Glutamatergic neuron (in vitro differentiated cells): ENCODE data around the gene CCDC32. TPM values are rescaled to one million over a fixed set of nuclear protein-coding genes. Genes with fewer than 3 reads are reported as not detected.

Experiments
- DNase-seq: peaks from one replicate; pipeline ENCODE4 v3.0.0; 2022
- H3K27ac Mint-ChIP-seq: one replicate; pipeline ENCODE4 v1.8.0; 2020; ENCODE audit warnings: mild to moderate bottlenecking, mixed read lengths, inconsistent platforms; ENCODE audit not compliant: unreplicated experiment
- H3K27me3 Mint-ChIP-seq: one replicate; pipeline ENCODE4 v1.8.0; 2020; ENCODE audit warnings: mild to moderate bottlenecking, moderate library complexity, mixed read lengths, inconsistent platforms; ENCODE audit not compliant: unreplicated experiment
- H3K36me3 Mint-ChIP-seq: one replicate; pipeline ENCODE4 v1.8.0; 2020; ENCODE audit warnings: mild to moderate bottlenecking, mixed read lengths, inconsistent platforms; ENCODE audit not compliant: unreplicated experiment
- H3K4me1 Mint-ChIP-seq: one replicate; pipeline ENCODE4 v1.8.0; 2020; ENCODE audit warnings: mild to moderate bottlenecking, low read depth, mixed read lengths, inconsistent platforms; ENCODE audit not compliant: unreplicated experiment
- H3K4me3 Mint-ChIP-seq: one replicate; pipeline ENCODE4 v1.8.0; 2020; ENCODE audit warnings: mild to moderate bottlenecking, mixed read lengths, inconsistent platforms; ENCODE audit not compliant: unreplicated experiment
- H3K9me3 Mint-ChIP-seq: one replicate; pipeline ENCODE4 v1.8.0; 2020; ENCODE audit warnings: mild to moderate bottlenecking, moderate library complexity, mixed read lengths, inconsistent platforms; ENCODE audit not compliant: unreplicated experiment
- long read RNA-seq: library from polyadenylated mRNA; unstranded; transcript quantifications from one replicate; pipeline ENCODE4 v2.0.0, GENCODE V29; 2020; ENCODE audit not compliant: unreplicated experiment
- total RNA-seq: library from RNA; stranded (reverse); fragmentation: NEBNext Ultra II Directional; extraction: Animal tissue kit (Norgen Biotek cat#: 25700); gene quantifications from one replicate; pipeline ENCODE4 v1.2.1, GENCODE V29; 2021; ENCODE audit not compliant: unreplicated experiment
- TF ChIP-seq, protein P1 (sequence below): fragments of 200-600 bp; sonication (generic); IDR thresholded peaks from one replicate; pipeline ENCODE4 v1.5.0; 2021; ENCODE audit not compliant: partially characterized antibody, unreplicated experiment

The CCDC32 gene, protein sequence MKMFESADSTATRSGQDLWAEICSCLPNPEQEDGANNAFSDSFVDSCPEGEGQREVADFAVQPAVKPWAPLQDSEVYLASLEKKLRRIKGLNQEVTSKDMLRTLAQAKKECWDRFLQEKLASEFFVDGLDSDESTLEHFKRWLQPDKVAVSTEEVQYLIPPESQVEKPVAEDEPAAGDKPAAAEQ
- total RNA-seq = 21.4 TPM
- long read RNA-seq, transcript CCDC32-202 (4 exons, 1,519 nt) = major isoform, 6 of 13 reads
- long read RNA-seq, partial matches to known transcripts = 1 of 13 reads
- long read RNA-seq, other reads (novel, unspliced or antisense) = 3 of 13 reads

DNA sequence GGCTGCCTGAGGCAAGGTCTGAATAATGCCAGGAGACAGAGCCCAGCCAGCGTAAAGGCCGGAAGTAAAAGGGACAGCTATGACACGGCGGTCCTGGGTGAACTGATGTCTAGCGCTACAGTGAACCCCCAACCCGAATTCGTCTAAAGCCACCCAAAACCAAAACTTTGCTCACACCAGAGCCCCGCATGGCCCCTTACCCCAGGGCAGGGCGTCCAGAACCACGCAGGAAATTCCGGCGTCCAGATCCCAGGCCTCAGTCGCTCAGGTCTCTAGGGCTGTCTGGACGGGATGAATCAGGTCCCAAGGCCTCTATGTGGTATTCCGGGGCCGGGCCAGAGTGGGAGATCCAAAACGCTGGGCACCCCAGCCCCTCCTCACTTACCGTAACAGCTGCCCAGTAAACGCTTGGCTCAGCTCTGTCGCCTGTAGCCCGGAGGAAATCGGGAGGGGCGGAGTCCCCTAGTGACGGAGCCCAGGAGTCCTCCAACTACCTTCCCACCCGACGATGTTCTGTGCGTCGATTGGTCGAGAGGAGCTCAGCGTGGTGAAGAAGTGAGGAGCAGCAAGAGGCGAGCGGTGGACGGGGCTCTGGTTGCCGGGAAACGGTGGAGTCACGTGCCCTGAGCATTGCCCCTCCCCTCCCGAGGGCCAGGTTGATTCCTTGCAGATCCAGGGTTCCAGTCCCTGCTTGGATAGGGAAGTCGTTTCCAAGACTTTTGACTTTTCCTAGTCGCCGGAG lies at the start of gene CCDC32:
CCDC32 (minus strand) TSS at position 452 of the 742 bp plus-strand sequence. CDS start 2,027 bp downstream, outside the sequence.
- peaks cover 5% of the 10 kb centered on the region for H3K9me3 Mint-ChIP-seq

DNA sequence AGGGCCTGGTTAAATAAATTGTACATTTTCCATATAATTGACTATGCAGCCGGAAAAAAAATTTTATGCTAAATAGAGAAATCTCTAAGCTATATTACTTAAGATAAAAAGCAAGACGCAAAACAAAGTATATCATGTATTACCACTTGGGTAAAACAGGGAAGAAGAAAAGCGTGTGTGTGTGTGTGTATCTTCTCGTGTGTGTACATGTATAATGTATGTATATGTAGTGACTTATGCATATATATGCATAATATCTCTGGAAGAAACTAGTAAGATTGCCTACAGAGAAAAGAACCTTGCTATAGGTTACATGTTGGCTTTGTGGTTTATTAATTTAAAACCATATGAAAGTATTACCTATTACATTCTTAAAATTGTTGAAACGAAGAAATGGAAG lies 48.2 kb upstream of the CCDC32 start:
- H3K27ac Mint-ChIP-seq = no peak overlapping the region
- no peaks in the 10 kb centered on the region for H3K27me3 Mint-ChIP-seq
- TF ChIP-seq, protein P1, sequence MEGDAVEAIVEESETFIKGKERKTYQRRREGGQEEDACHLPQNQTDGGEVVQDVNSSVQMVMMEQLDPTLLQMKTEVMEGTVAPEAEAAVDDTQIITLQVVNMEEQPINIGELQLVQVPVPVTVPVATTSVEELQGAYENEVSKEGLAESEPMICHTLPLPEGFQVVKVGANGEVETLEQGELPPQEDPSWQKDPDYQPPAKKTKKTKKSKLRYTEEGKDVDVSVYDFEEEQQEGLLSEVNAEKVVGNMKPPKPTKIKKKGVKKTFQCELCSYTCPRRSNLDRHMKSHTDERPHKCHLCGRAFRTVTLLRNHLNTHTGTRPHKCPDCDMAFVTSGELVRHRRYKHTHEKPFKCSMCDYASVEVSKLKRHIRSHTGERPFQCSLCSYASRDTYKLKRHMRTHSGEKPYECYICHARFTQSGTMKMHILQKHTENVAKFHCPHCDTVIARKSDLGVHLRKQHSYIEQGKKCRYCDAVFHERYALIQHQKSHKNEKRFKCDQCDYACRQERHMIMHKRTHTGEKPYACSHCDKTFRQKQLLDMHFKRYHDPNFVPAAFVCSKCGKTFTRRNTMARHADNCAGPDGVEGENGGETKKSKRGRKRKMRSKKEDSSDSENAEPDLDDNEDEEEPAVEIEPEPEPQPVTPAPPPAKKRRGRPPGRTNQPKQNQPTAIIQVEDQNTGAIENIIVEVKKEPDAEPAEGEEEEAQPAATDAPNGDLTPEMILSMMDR = no peak
- no peak for DNase-seq
- no peaks in the 10 kb centered on the region for H3K36me3 Mint-ChIP-seq
- H3K4me3 Mint-ChIP-seq = no peak overlapping the region
- no peaks in the 10 kb centered on the region for H3K4me1 Mint-ChIP-seq
- no peaks in the 10 kb centered on the region for H3K9me3 Mint-ChIP-seq

More for the DNA sequence above, at the start of gene CCDC32:
- peaks cover 3% of the 10 kb centered on the region for H3K27me3 Mint-ChIP-seq
- TF ChIP-seq, protein P1 = no peak
- H3K4me3 Mint-ChIP-seq = peak within 1 kb of the TSS; percentile 91
- DNase-seq = peak; percentile 94
- peaks cover 9% of the 10 kb centered on the region for H3K4me1 Mint-ChIP-seq
- peak within 1 kb of the TSS; percentile 95 for H3K27ac Mint-ChIP-seq
- no peaks in the 10 kb centered on the region for H3K36me3 Mint-ChIP-seq

DNA sequence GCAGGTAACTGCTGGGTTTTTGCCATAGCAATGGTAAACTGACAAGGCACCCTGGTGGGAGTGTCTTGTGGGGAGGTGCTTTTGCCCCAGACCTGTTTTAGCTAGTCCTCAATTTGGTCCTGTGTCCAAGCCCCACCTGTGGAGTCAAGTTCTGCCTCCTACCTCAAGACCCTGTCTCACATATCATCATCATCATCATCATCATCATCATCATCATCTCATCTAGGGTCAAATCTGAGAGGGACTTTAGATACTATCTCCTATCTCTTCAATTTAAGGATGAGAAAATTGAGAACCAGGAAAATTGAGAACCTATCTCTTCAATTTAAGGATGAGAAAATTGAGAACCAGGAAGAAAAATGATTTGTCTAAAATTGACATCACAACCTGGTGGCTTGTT lies 39.1 kb upstream of the CCDC32 start:
- Mint-ChIP-seq H3K9me3 (no peaks in the 10 kb centered on the region), H3K36me3 (no peaks in the 10 kb centered on the region), H3K27ac (no peak overlapping the region), H3K4me1 (no peaks in the 10 kb centered on the region), H3K27me3 (no peaks in the 10 kb centered on the region), H3K4me3 (no peak overlapping the region)
- DNase-seq = no peak
- TF ChIP-seq, protein P1 = no peak

DNA sequence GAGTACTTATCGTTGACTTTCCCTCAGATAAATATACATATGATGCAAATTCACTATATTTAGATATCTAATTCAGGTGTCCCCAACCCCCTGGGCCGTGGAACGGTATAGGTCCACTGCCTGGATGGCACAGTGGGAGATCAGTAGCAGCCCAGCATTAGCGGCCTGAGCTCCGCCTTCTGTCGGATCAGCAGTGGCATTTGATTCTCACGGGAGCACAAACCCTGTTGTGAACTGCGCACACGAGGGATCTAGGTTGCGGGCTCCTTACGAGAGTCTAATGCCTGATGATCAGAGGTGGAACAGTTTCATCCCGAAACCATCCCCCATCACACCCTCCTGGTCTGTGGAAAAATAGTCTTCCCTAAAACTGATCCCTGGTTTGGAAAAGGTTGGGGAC lies 36.1 kb upstream of the CCDC32 start:
- Mint-ChIP-seq H3K4me1 (no peaks in the 10 kb centered on the region), H3K36me3 (no peaks in the 10 kb centered on the region), H3K9me3 (peaks cover 1% of the 10 kb centered on the region), H3K27me3 (no peaks in the 10 kb centered on the region), H3K27ac (no peak overlapping the region), H3K4me3 (no peak overlapping the region)
- no peak for DNase-seq
- TF ChIP-seq, protein P1 = no peak

DNA sequence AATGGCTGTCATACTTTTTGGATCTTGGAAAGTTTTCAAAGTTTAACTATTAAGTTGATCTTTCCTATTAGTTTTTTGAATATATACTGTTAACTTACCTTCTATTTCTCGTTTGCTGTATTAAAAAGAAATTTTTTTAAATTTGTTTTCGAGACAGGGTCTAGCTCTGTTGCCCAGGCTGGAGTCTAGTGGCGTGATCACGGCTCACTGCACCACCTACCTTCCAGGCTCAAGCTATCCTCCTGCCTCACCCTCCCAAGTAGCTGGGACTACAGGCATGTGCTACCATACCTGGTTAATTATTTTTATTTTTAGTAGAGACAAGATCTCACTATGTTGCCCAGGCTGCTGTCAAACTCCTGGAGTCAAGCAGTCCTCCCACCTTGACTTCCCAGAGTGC lies 33.8 kb upstream of the CCDC32 start:
- H3K4me3 Mint-ChIP-seq = no peak overlapping the region
- H3K27me3 Mint-ChIP-seq = peaks cover 8% of the 10 kb centered on the region
- TF ChIP-seq, protein P1 = no peak
- no peaks in the 10 kb centered on the region for H3K36me3 Mint-ChIP-seq
- peaks cover 11% of the 10 kb centered on the region for H3K9me3 Mint-ChIP-seq
- H3K27ac Mint-ChIP-seq = no peak overlapping the region
- peaks cover 5% of the 10 kb centered on the region for H3K4me1 Mint-ChIP-seq
- DNase-seq = no peak
